OCI-LY3 (cell line): ENCODE measurements around the gene SORBS1.

Source experiments
- H2AFZ ChIP-seq: fragments of 200-600, 300-600 bp; shearing (Covaris generic); 2 replicates; pipeline ENCODE4 v1.6.0; 2014; ENCODE audit warnings: antibody characterized with exemption, low read depth, low read length
- H3K27ac ChIP-seq: fragments of 200-600, 300-600 bp; sonication (generic); 2 replicates; pipeline ENCODE4 v1.5.1; 2014; ENCODE audit warnings: mild to moderate bottlenecking, low read length, moderate library complexity, mixed read lengths
- H3K27me3 ChIP-seq: fragments of 200-600, 300-600 bp; sonication (generic); 2 replicates; pipeline ENCODE4 v1.6.1; 2014; ENCODE audit warnings: low read depth, low read length, mixed read lengths
- H3K36me3 ChIP-seq: fragments of 200-600, 300-600 bp; sonication (generic); replicated peaks from 2 replicates; pipeline ENCODE3; 2014; ENCODE audit warnings: low read depth, low read length, mixed read lengths
- H3K4me1 ChIP-seq: fragments of 300-600, 200-600 bp; sonication (generic); 2 replicates; pipeline ENCODE4 v1.6.1; 2014; ENCODE audit warnings: low read length, mixed read lengths
- H3K4me2 ChIP-seq: fragments of 200-600, 300-600 bp; sonication (generic); 2 replicates; pipeline ENCODE4 v1.6.1; 2014; ENCODE audit warnings: low read length, mixed read lengths
- H3K4me3 ChIP-seq: fragments of 300-600, 200-600 bp; sonication (generic); 2 replicates; pipeline ENCODE4 v1.5.1; 2014; ENCODE audit warnings: antibody characterized with exemption, mild to moderate bottlenecking, low read length, moderate library complexity
- H3K79me2 ChIP-seq: fragments of 300-600, 200-600 bp; shearing (Covaris generic); 2 replicates; pipeline ENCODE4 v1.6.1; 2014; ENCODE audit warnings: mild to moderate bottlenecking, low read length, mixed read lengths
- H3K9ac ChIP-seq: fragments of 300-600, 200-600 bp; shearing (Covaris generic); 2 replicates; pipeline ENCODE4 v1.6.0; 2014; ENCODE audit warnings: mild to moderate bottlenecking, low read length, moderate library complexity
- H3K9me3 ChIP-seq: fragments of 200-600, 300-600 bp; shearing (Covaris generic); 2 replicates; pipeline ENCODE4 v1.6.1; 2014; ENCODE audit warnings: low read length, mixed read lengths; ENCODE audit not compliant: insufficient read depth
- H4K20me1 ChIP-seq: fragments of 200-600, 300-600 bp; sonication (generic); 2 replicates; pipeline ENCODE4 v1.6.1; 2016; ENCODE audit warnings: low read length, mixed read lengths; ENCODE audit not compliant: insufficient read depth
- EZH2phosphoT487 ChIP-seq: fragments of 200-600 bp; shearing (Covaris generic); IDR thresholded peaks from 2 replicates; pipeline ENCODE4 v1.6.1; 2018; ENCODE audit warnings: antibody characterized with exemption, mixed run types, low read depth
- TF ChIP-seq, protein P1 (sequence below): fragments of 200-600, 300-600 bp; sonication (generic); IDR thresholded peaks from 2 replicates; pipeline ENCODE4 v1.5.1; 2014; ENCODE audit warnings: antibody characterized with exemption, low read length, low read depth

SORBS1 gene

DNA sequence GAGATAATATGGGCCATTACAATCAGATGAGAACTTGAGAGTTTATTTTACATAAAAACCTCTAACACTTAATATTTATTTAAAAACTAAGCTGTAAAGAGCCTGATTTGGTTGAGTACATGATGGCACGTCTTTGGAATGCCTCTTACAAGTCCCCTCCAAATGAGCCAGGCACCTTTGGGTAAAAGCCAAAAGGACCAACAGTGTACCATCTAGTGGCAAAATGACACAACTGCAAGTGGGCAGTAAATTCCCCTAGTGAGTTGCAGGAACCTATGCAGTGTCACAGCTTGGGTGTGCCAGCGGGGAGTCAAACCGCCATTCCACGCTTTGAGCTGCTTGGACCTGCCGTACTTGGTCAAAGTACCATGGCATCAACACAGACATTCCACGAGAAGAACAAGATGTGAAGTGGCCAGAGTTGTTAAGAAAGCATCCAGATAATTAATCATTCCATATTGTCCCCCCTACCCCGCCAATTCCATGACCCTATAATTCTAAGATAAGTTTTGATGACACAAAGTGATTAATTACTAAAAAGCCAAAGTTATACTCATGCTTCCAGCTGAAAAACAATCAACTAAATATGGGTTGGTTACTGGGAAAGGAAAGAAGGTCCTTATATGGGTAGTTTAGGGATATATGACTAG, 115.2 kb downstream of the SORBS1 start:
- Histone ChIP-seq H3K4me1 (peaks cover 7% of the 10 kb centered on the region), H3K4me2 (no peak overlapping the region), H3K4me3 (no peak overlapping the region)

DNA sequence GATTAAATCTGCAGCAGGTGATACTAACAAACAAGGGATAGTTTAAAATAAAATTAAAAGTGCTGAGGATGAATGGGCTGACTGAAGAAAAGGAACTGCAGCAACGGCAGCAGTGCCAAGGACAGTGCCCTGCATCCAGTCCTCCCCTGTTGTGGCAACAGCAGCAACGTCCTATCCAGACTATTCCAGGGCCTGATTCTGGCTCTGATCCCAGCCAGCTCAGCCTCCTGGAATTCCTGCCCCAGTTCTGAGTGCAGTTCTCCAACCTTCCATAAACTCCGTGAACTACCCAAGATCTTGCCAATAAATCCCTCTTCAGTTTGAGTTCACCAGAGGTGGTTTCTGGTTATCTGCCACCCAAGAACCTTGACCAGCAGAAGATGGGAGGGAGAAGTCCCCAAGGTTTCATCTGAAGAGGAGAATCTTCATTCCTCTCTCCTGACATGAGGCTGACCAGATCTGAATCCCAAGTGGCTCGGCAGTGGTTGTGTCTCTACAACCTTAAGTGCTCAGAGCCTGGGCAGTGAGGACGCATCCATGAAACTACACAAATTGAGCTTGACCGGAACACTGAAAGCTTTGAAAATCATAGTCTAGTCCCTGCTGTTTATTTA, 115.8 kb downstream of the SORBS1 start:
- Histone ChIP-seq H4K20me1 (no peaks in the 10 kb centered on the region), H3K4me1 (peaks cover 10% of the 10 kb centered on the region), H3K79me2 (no peaks in the 10 kb centered on the region), H2AFZ (no peak overlapping the region), H3K9me3 (no peaks in the 10 kb centered on the region), H3K27ac (no peak overlapping the region), H3K4me2 (no peak overlapping the region), H3K27me3 (no peaks in the 10 kb centered on the region), H3K36me3 (no peaks in the 10 kb centered on the region), H3K9ac (no peak overlapping the region), H3K4me3 (no peak overlapping the region)
- TF ChIP-seq, protein P1, sequence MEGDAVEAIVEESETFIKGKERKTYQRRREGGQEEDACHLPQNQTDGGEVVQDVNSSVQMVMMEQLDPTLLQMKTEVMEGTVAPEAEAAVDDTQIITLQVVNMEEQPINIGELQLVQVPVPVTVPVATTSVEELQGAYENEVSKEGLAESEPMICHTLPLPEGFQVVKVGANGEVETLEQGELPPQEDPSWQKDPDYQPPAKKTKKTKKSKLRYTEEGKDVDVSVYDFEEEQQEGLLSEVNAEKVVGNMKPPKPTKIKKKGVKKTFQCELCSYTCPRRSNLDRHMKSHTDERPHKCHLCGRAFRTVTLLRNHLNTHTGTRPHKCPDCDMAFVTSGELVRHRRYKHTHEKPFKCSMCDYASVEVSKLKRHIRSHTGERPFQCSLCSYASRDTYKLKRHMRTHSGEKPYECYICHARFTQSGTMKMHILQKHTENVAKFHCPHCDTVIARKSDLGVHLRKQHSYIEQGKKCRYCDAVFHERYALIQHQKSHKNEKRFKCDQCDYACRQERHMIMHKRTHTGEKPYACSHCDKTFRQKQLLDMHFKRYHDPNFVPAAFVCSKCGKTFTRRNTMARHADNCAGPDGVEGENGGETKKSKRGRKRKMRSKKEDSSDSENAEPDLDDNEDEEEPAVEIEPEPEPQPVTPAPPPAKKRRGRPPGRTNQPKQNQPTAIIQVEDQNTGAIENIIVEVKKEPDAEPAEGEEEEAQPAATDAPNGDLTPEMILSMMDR = no peak
- TF ChIP-seq EZH2phosphoT487 = no peak

More for the DNA sequence above, 115.2 kb downstream of the SORBS1 start:
- Histone ChIP-seq H3K79me2 (no peaks in the 10 kb centered on the region), H3K9ac (no peak overlapping the region), H3K27me3 (no peaks in the 10 kb centered on the region), H2AFZ (no peak overlapping the region), H3K36me3 (no peaks in the 10 kb centered on the region), H3K9me3 (no peaks in the 10 kb centered on the region), H3K27ac (no peak overlapping the region), H4K20me1 (no peaks in the 10 kb centered on the region)
- no peak for TF ChIP-seq EZH2phosphoT487
- TF ChIP-seq, protein P1 = peak; percentile 70

DNA sequence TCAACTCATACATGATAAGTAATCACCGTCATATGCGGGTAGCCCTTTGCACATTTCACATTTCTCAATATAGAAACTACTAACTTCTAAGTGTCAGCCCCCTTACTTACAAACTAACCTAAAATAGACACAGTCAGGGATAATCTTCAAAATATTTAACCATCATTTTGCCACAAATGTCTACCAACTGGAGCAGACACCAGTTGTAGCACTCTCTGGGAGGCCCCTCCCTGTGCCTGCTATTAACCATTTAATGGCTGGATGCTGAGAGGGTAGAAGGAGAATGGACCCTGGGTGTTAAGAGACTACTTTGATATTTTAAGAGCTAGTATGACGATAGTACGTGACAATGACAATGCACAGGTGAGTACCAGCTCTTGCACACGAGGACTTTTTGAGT, 116.4 kb downstream of the SORBS1 start:
- TF ChIP-seq, protein P1 = no peak
- TF ChIP-seq EZH2phosphoT487 = no peak
- Histone ChIP-seq H3K9me3 (no peaks in the 10 kb centered on the region), H3K4me2 (no peak overlapping the region), H3K27me3 (no peaks in the 10 kb centered on the region), H3K27ac (no peak overlapping the region), H2AFZ (no peak overlapping the region), H4K20me1 (no peaks in the 10 kb centered on the region), H3K4me3 (no peak overlapping the region), H3K79me2 (no peaks in the 10 kb centered on the region), H3K36me3 (no peaks in the 10 kb centered on the region), H3K4me1 (peaks cover 10% of the 10 kb centered on the region), H3K9ac (no peak overlapping the region)

DNA sequence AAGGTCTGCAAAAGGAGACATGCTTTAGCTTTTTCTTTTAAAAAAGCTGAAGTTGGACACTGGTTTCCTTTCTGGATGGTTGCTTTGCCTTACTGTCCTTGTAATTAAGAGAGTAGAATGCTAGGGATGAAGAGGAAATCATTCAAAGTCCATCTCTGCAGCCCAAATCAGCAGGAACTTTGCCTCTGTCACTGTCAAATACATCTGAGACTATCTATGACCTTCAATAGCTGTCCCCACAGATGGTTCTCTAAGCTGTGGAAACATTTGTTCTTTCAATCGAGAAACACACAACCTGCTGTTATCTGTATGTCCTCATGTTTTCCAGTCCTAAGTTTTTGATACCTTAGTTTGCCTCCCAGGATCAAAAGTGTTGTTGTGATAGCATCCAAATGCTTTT, 117.5 kb downstream of the SORBS1 start:
- H3K27me3 ChIP-seq = no peaks in the 10 kb centered on the region
- H2AFZ ChIP-seq = no peak overlapping the region
- H3K4me2 ChIP-seq = no peak overlapping the region
- H3K36me3 ChIP-seq = no peaks in the 10 kb centered on the region
- no peak overlapping the region for H3K4me3 ChIP-seq
- no peak for TF ChIP-seq EZH2phosphoT487
- TF ChIP-seq, protein P1 = no peak
- H3K4me1 ChIP-seq = peaks cover 10% of the 10 kb centered on the region
- H3K79me2 ChIP-seq = no peaks in the 10 kb centered on the region
- no peaks in the 10 kb centered on the region for H3K9me3 ChIP-seq
- H3K9ac ChIP-seq = no peak overlapping the region
- no peak overlapping the region for H3K27ac ChIP-seq
- no peaks in the 10 kb centered on the region for H4K20me1 ChIP-seq
